ENCODE data around the gene MTCL1.

The MTCL1 gene

GRCh38 chr18:8876887-8877286 is 171.5 kb downstream of the MTCL1 start:
- no peak for DNase-seq (ENCODE audit: low spot score)
- in situ Hi-C loops (cut with MboI; ENCODE audit: low sequenced_read_pairs, unreplicated experiment), result no loop called here
- no peak for TF ChIP-seq CTCF (IDR thresholded peaks at IDR 0.05; ENCODE audit: borderline replicate concordance, control extremely low read depth, extremely low read depth, insufficient read depth, missing control alignments)

GRCh38 chr18:8881103-8881502 is 175.7 kb downstream of the MTCL1 start:
- in situ Hi-C loops (cut with MboI; ENCODE audit: low sequenced_read_pairs, unreplicated experiment), result no loop called here
- DNase-seq (ENCODE audit: low spot score), result no peak
- no peak for TF ChIP-seq CTCF (IDR thresholded peaks at IDR 0.05; ENCODE audit: borderline replicate concordance, control extremely low read depth, extremely low read depth, insufficient read depth, missing control alignments)

All from GM13976 (cell line).